Brain pericyte (primary cell): ENCODE measurements around the gene ENPP7.
"Not testable (repeated sequence)": the region's sequence is repeated elsewhere in the genome, so short reads cannot be mapped to it uniquely, and the experiment has no call there.

ENCODE experiments used
- DNase-seq: peaks from one replicate; pipeline ENCODE4 v3.0.0-alpha.2; 2012; ENCODE audit warnings: low read depth, low spot score

ENPP7 gene

GRCh38 chr17:79749156-79749815 lies 18.5 kb downstream of the ENPP7 start:
- DNase-seq = no peak

DNA sequence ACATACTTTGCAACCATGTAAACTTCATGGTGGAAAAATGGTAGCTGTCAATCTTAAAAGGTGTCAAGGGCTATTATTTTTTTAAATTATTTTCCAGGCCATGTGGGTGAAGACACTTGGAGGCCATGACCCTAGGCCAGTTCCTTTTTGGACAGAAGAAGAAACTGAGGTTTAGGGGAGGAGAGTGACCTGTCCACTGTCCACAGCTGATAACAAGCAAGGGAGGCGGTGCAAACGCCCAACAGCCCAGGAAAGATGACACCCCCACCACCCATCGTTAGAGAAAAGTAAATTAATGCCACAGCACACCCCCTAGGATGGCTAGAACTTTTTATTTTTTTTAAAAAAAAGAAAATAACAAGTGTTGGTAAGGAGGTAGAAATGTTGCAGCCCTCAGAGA lies 19.2 kb downstream of the ENPP7 start:
- no peak for DNase-seq

DNA sequence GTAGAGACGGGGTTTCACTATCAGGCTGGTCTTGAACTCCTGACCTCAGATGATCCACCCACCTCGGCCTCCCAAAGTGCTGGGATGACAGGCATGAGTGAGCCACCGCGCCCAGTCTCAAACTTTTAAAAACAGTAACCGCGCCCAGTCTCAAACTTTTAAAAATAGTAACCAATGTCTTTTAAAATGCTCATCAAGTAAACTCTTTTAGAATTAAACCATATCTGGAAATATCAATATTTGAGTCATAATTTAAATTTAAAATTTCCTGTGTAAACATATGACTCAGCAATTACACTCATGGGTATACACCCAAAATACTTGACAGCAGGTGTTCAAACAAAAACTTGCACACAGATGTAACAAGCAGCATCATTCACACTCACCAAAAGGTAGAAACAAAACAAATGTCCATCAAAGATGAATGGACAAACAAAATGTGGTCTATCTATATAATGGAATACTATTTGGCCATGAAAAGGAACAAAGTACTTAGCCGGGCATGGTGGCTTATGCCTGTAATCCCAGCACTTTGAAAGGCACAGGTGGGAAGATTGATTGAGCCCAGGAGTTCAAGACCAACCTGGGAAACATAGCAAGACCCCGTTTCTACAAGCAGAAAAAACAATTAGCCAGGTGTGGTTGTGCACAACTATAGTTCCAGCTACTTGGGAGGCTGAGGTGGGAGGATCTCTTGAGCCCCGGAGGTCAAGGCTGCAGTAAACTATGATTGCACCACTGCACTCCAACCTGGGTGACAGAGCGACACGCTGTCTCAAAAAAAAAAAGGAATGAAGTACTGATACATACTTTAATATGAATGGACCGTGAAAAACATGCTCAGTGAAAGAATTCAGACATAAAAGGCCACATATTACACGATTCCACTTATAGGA lies 20.2 kb downstream of the ENPP7 start:
- DNase-seq = no peak

- DNase-seq = no peak
These were observed 21.4 kb downstream of the ENPP7 start for GRCh38 chr17:79752175-79752574.

- no peak for DNase-seq
These were observed 23.6 kb downstream of the ENPP7 start for GRCh38 chr17:79754370-79754769.

GRCh38 chr17:79754903-79755302 lies 24.2 kb downstream of the ENPP7 start:
- not testable (repeated sequence) for DNase-seq

- DNase-seq = no peak
These were observed 24.8 kb downstream of the ENPP7 start for GRCh38 chr17:79755591-79755990.

DNA sequence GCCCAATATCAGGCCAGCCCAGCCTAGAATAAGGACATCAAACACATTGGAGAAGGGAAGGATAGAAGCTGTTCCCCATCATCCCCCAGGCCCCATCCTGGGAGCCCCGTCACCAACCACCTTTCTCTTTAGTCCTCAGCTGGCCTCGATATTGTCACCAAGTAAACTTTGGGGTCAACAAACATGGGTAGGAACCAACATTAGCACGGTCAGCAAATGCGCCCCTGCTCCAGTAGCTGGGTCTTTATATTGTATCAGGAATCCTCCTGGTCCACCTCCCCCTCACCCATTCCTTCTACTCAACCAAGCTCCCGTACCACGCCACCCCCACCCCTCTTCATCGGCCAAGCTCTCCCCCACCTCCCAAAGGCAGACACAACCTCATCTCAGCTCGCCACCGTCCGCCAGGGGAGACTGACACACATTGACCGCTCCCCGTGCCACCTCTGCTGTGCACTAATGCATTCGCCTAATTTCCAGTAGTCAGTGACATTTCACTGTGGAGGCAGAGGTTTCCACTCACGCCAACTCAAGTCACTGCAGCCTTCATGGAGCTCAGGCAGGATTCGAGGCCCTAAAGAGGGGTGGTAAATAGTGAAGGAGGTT lies 26.5 kb downstream of the ENPP7 start:
- DNase-seq = no peak

DNA sequence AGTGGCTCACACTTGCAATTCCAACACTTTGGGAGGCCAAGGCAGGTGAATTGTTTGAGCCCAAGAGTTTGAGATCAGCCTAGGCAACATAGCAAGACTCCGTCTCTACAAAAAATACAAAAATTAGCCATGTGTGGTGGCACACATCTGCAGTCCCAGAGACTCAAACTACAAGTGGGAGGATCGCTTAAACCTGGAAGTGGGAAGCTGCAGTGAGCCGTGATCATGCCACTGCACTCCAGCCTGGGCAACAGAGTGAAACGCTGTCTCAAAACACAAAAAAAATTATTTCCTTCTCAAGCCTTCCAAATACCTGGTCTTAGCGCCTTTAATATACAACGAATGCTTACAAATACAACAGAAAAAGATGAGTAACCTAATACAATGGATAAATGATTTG lies 27.5 kb downstream of the ENPP7 start:
- no peak for DNase-seq

GRCh38 chr17:79760197-79760906 lies 29.6 kb downstream of the ENPP7 start:
- no peak for DNase-seq

DNA sequence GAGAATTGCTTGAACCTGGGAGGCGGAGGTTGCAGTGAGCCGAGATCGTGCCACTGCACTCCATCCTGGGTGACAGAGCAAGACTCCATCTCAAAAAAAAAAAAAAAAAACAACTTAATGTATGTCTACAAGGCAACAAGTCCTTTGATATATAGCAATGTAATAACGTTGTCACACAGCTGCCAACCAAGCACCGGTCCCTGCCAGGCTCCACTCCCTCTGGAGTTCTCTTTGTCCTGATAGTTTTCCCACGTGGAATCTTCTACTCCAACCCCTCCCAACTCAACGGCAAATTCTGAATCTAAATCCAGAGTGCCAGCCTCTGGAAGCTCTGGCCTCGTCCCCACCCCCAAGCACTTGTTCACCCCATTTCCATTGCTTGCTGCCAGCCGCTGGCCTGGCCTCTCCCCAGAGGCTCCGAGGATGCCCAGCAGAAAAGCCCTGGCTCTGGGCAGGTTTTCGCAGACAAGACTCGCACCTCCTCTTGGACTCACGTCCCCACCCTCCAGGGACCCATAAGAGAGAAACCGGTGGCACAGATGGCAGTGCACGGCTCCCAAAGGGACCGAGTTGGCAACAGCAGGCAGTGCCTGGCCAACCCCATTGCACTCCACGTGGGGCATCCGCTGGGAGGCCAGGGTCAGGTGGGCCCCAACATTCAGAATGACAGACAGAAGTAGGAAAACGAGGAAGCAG lies 31.3 kb downstream of the ENPP7 start:
- DNase-seq = no peak

- no peak for DNase-seq
These were observed 35.0 kb downstream of the ENPP7 start for GRCh38 chr17:79765708-79766107.

GRCh38 chr17:79769570-79770506 lies 39.1 kb downstream of the ENPP7 start:
- DNase-seq = no peak

DNA sequence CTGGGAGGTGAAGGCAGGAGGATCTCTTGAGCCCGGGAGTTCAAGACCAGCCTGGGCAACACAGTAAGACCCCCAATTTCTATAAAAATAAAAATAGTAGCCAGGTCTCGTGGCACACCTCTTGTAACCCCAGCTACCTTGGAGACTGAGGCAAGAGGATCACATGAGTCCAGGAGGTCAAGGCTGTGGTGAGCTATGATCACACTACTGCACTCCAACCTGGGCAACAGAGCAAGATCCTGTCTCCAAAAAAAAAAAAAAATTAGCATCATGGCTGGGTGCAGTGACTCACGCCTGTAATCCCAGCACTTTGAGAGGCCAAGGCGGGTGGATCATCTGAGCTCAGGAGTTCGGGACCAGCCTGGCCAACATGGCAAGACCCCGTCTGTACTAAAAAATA lies 40.5 kb downstream of the ENPP7 start:
- no peak for DNase-seq

GRCh38 chr17:79772726-79773125 lies 42.0 kb downstream of the ENPP7 start:
- not testable (repeated sequence) for DNase-seq

DNA sequence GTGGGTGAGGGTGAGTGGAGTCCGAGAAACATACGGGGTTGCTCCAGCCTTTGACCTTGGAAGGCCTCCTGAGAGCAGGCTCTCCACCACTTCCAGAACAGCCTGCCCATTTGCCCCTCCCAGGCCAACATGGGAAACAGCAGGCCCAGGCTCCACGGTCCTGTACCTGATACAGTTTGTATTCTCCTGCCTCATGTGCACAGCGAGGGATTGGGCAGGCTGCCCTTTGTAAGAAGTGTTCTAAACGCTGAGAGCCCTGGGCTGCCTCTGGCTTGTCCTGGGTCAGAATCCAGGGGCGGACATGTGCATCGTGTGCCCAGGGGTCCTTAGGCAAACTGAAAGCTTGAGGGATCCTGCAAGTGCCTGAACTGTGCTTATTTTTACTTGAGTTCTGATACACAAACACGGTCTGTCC lies 43.8 kb downstream of the ENPP7 start:
- no peak for DNase-seq

GRCh38 chr17:79775632-79776031 lies 44.9 kb downstream of the ENPP7 start:
- no peak for DNase-seq

DNA sequence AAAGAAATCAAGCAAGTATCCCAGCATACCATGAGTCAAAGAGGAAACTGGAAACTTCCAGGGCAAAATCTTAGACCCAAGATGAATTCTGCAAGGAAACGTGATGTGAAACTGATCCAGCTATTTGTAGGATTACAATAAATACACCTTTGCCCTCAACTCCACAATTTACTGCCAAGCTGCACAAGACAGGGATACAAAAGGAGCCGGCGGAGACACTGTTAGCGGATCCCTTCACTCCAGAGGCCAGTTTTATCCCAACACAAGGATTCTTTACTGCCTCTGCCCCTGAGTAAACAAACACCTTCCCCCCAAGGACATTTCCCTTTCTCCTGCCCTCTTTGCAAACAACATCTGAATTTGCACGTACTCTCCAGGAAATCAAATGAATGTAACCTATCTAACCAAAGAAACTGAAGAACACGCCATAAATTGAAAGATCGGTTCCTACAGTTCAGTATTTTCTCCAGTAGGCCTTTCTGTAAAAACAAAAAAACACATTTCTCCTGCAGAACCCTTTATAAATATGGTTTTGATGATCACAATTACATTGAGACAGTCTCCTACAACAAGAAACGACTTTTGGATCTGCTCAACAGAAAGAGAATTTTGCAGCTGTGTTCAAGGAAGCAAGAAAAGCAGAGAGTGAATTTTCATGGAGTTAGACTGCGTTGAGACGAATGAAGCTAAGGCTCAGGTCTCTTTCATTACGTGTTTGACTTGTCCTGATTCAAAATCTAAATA lies 45.8 kb downstream of the ENPP7 start:
- DNase-seq = no peak

GRCh38 chr17:79777120-79777893 lies 46.6 kb downstream of the ENPP7 start:
- DNase-seq = no peak
